KMS-11 (cell line): ENCODE data around the gene TRPM6.

Experiments used
- H2AFZ ChIP-seq: fragments of 200-600 bp; sonication (generic); 2 replicates; pipeline ENCODE4 v1.6.1; 2016; ENCODE audit warnings: antibody characterized with exemption, mixed run types, low read depth
- H3K27ac ChIP-seq: fragments of 200-600 bp; sonication (generic); 2 replicates; pipeline ENCODE4 v1.6.1; 2016; ENCODE audit warnings: mild to moderate bottlenecking, mixed run types
- H3K27me3 ChIP-seq: fragments of 200-600 bp; sonication (generic); 2 replicates; pipeline ENCODE4 v1.6.1; 2017; ENCODE audit warnings: mild to moderate bottlenecking, low read depth, mixed run types, moderate library complexity; ENCODE audit not compliant: insufficient read depth
- H3K36me3 ChIP-seq: fragments of 200-600 bp; sonication (generic); 2 replicates; pipeline ENCODE4 v1.6.1; 2017; ENCODE audit warnings: mild to moderate bottlenecking, mixed run types; ENCODE audit not compliant: insufficient read depth
- H3K4me1 ChIP-seq: fragments of 200-600 bp; sonication (generic); 2 replicates; pipeline ENCODE4 v1.6.1; 2016; ENCODE audit warnings: mild to moderate bottlenecking, low read depth, mixed run types; ENCODE audit not compliant: poor library complexity, severe bottlenecking
- H3K4me2 ChIP-seq: fragments of 200-600 bp; sonication (generic); 2 replicates; pipeline ENCODE4 v1.7.0; 2016; ENCODE audit warnings: mild to moderate bottlenecking, mixed run types
- H3K4me3 ChIP-seq: fragments of 200-600 bp; sonication (generic); IDR thresholded peaks from 2 replicates; pipeline ENCODE4 v1.6.1; 2017; ENCODE audit warnings: low read depth, low read length, mixed read lengths; ENCODE audit not compliant: insufficient read depth
- H3K79me2 ChIP-seq: fragments of 200-600 bp; sonication (generic); 2 replicates; pipeline ENCODE4 v1.6.1; 2016; ENCODE audit warnings: low read depth, mixed run types; ENCODE audit not compliant: insufficient read depth
- H3K9ac ChIP-seq: fragments of 200-600 bp; sonication (generic); 2 replicates; pipeline ENCODE4 v1.6.1; 2016; ENCODE audit warnings: mild to moderate bottlenecking, mixed run types
- H4K20me1 ChIP-seq: fragments of 200-600 bp; sonication (generic); 2 replicates; pipeline ENCODE4 v1.6.1; 2016; ENCODE audit warnings: mild to moderate bottlenecking, mixed run types; ENCODE audit not compliant: insufficient read depth
- TF ChIP-seq, protein P1 (sequence below): fragments of 200-600 bp; sonication (generic); conservative IDR thresholded peaks from 2 replicates; pipeline ENCODE4 v1.6.1; 2017; ENCODE audit warnings: low read depth, mild to moderate bottlenecking, antibody characterized with exemption, low read length, moderate library complexity, mixed read lengths

TRPM6 gene

DNA sequence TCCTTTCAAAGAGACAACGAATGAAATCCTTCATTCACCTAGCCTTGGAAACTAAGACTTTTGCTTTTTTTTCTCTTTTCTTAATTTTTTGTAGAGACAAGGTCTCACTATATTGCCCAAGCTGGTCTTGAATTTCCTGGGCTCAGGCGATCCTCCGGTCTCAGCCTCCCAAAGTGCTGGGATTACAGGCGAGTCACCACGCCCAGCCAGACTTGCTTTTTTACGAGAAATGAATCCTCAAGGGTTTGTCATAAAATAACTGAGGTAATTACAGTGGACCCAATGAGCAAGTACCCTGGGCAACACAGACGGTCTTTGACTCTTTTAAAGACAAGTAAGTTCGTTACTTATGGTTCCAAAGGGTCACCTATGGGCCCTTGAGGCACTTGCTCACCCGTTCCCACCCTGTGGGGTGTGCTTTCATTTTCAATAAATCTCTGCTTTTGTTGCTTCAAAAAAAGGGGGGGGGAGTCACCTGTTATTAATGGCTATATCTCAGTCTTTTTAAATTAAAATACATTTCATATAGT, 70.4 kb downstream of the TRPM6 start:
- Histone ChIP-seq H3K36me3 (no peaks in the 10 kb centered on the region), H3K4me1 (no peaks in the 10 kb centered on the region), H3K27ac (no peak overlapping the region), H2AFZ (no peak overlapping the region), H3K4me3 (no peak overlapping the region), H4K20me1 (no peaks in the 10 kb centered on the region), H3K27me3 (no peaks in the 10 kb centered on the region), H3K9ac (no peak overlapping the region), H3K79me2 (no peaks in the 10 kb centered on the region), H3K4me2 (no peak overlapping the region)
- TF ChIP-seq, protein P1, sequence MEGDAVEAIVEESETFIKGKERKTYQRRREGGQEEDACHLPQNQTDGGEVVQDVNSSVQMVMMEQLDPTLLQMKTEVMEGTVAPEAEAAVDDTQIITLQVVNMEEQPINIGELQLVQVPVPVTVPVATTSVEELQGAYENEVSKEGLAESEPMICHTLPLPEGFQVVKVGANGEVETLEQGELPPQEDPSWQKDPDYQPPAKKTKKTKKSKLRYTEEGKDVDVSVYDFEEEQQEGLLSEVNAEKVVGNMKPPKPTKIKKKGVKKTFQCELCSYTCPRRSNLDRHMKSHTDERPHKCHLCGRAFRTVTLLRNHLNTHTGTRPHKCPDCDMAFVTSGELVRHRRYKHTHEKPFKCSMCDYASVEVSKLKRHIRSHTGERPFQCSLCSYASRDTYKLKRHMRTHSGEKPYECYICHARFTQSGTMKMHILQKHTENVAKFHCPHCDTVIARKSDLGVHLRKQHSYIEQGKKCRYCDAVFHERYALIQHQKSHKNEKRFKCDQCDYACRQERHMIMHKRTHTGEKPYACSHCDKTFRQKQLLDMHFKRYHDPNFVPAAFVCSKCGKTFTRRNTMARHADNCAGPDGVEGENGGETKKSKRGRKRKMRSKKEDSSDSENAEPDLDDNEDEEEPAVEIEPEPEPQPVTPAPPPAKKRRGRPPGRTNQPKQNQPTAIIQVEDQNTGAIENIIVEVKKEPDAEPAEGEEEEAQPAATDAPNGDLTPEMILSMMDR: no peak

DNA sequence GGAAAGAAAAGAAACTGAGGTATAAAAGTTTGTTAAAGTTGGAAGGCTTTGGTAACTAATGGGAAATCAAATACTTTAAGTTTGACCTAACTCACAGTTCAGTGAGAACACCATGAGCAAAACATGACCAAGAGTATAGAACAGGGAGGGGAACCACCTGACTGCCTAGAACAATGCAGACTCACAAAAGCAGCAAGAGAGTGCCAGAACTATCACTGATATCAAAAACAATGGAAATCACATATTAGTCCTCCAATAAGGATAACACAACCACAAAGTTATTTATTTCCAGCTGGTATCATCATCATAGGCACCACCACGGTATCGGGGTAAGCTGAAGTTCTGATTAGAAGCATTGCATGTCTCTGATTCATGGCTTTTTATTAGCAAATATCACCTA, 77.5 kb downstream of the TRPM6 start:
- Histone ChIP-seq H3K79me2 (no peaks in the 10 kb centered on the region), H4K20me1 (no peaks in the 10 kb centered on the region), H2AFZ (no peak overlapping the region), H3K4me2 (no peak overlapping the region), H3K9ac (no peak overlapping the region), H3K27me3 (no peaks in the 10 kb centered on the region), H3K36me3 (no peaks in the 10 kb centered on the region), H3K4me3 (no peak overlapping the region), H3K27ac (no peak overlapping the region), H3K4me1 (no peaks in the 10 kb centered on the region)
- TF ChIP-seq, protein P1: no peak

DNA sequence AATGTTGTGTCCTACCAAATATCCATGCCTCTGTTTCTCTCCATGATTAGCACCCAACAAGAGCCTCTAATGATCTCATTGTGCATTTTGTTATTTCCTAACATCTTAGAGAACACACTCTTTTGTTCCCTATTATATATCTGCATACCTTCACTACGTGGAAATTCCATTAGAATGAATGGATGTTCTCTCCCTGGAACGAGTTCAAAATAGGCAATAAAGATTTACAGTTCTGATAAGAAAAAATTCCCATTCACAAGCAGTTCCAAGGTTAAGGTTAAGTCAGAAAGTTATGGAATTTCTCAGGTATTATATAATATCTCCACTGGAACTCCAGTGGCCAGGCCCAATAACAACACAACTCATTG, 83.7 kb downstream of the TRPM6 start:
- Histone ChIP-seq H3K27me3 (no peaks in the 10 kb centered on the region), H3K4me1 (no peaks in the 10 kb centered on the region), H3K4me2 (no peak overlapping the region), H3K9ac (no peak overlapping the region), H4K20me1 (no peaks in the 10 kb centered on the region), H3K27ac (no peak overlapping the region), H3K4me3 (no peak overlapping the region), H3K36me3 (no peaks in the 10 kb centered on the region), H2AFZ (no peak overlapping the region), H3K79me2 (no peaks in the 10 kb centered on the region)
- TF ChIP-seq, protein P1: no peak

DNA sequence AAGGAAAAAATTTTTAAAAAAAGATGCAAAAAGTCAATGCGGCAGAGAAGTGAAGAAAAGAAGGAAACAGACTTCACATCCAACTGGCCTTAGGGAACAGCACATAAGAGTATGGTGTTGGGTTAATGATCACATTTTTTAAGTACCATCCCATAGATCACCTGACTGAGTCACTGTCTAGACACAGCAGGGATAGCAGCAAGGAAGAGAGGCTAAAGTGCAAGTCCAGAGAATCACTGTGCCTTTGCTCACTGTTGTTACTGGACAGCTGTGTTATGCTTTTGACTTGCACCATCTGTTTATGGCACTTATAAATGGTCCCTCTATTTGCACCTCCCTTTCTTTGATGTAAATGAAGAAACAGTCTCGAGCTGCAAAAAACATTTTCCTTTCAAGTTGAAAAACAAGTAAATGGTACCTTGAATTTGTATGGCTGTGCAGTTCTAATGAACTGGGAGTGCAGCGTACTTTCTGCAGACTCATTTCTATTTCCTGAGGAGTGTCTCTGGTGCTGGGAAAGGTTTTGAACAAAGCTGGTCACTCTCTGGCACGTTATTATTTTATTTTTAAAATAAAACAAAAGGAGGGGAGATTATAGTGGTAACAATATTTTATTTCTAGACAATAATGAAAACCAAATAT, 84.2 kb downstream of the TRPM6 start:
- Histone ChIP-seq H3K36me3 (no peaks in the 10 kb centered on the region), H3K27ac (no peak overlapping the region), H3K27me3 (no peaks in the 10 kb centered on the region), H3K4me1 (no peaks in the 10 kb centered on the region), H4K20me1 (no peaks in the 10 kb centered on the region), H3K4me2 (no peak overlapping the region), H3K4me3 (no peak overlapping the region), H3K79me2 (no peaks in the 10 kb centered on the region), H3K9ac (no peak overlapping the region), H2AFZ (no peak overlapping the region)
- TF ChIP-seq, protein P1: no peak
